HG03469 (cell line): Measurements from ENCODE around the gene ZNF292.
"Not testable (repeated sequence)": the region's sequence is repeated elsewhere in the genome, so short reads cannot be mapped to it uniquely, and the experiment has no call there.

Experiments
- ATAC-seq: cut with Tn5 transposase; IDR thresholded peaks from one replicate; pipeline ENCODE4 v1.9.1; 2021; ENCODE audit warnings: mild to moderate bottlenecking, moderate library complexity, moderate number of reproducible peaks; ENCODE audit not compliant: unreplicated experiment

Gene ZNF292

GRCh38 chr6:87209812-87210211 is 54.4 kb downstream of the ZNF292 start:
- no peak for ATAC-seq

DNA sequence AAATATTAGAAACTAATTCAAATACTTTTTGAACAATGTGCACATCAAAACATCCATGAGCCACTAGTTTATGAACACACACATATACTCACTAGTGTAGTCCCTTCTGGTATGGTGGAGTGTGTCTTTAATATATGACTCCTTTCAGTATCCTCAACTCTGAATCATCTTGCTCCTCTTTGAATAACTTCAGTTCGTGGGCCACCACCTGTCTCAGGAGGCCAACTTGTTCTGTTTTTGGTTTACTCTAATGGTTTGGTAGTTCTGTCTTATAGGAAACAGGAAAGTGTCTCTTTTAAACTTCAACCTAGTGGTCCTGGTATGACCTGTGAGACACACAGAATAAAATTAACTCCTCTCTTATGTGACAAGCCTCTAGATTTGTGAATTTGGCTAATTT is 55.6 kb downstream of the ZNF292 start:
- ATAC-seq, result peak; percentile 95

- ATAC-seq, result no peak
Observed at GRCh38 chr6:87212596-87212995, 57.2 kb downstream of the ZNF292 start.

DNA sequence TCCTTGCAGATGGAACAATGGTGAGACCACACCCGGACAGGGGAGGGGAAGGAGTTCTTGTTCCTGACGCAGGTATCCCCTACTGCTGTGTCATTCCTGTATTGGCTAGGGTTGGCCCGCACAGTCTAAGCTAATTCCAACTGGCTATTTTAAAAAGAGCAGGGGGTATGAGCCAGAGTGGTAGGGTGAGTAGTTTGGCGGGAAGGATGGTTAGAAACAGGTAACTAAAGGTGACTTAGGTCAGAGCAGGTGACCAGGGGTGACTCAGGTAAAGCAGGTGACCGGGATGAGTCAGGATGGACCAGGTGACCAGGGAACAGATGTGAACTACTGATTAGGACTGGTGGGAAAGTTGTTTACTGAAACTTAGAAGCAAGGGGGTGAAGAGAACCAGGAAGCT is 58.0 kb downstream of the ZNF292 start:
- no peak for ATAC-seq

GRCh38 chr6:87214831-87215230 is 59.5 kb downstream of the ZNF292 start:
- no peak for ATAC-seq

DNA sequence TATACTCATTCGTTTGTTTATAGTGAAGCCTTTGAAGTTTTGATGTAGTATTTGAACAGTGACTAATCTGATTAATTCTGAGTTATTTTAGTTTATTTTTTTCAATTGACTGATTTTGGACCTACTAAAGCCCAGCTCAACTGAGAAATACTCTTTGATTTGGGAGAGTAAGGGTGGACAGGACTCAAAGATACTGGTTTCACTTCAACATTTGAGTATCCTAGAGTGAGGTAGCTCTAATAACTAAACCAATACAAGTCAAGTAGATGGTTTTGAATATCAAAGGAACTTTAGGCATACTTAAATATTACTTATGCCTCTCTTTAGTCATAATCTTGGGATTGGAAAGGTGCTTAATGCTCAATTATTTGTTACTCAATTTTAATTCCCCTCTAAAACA is 65.6 kb downstream of the ZNF292 start:
- no peak for ATAC-seq

- no peak for ATAC-seq
Observed at GRCh38 chr6:87222676-87223075, 67.3 kb downstream of the ZNF292 start.

- no peak for ATAC-seq
Observed at GRCh38 chr6:87224971-87225370, 69.6 kb downstream of the ZNF292 start.

- ATAC-seq, result no peak
Observed at GRCh38 chr6:87225511-87225910, 70.1 kb downstream of the ZNF292 start.

- no peak for ATAC-seq
Observed at GRCh38 chr6:87225937-87226336, 70.6 kb downstream of the ZNF292 start.

GRCh38 chr6:87230801-87231200 is 75.4 kb downstream of the ZNF292 start:
- ATAC-seq, result no peak

GRCh38 chr6:87237804-87238203 is 82.4 kb downstream of the ZNF292 start:
- no peak for ATAC-seq

DNA sequence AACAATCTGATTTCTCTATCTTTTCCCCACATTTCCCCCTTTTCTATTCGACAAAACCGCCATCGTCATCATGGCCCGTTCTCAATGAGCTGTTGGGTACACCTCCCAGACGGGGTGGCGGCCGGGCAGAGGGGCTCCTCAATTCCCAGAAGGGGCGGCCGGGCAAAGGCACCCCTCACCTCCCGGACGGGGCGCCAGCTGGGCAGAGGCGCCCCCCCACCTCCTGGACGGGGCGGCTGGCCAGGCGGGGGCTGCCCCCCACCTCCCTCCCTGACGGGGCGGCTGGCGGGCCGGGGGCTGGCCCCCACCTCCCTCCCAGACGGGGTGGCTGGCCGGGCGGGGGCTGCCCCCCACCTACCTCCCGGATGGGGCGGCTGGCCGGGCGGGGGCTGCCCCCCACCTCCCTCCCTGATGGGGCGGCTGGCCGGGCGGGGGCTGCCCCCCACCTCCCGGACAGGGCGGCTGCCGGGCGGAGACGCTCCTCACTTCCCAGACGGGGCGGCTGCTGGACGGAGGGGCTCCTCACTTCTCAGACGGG is 83.8 kb downstream of the ZNF292 start:
- not testable (repeated sequence) for ATAC-seq

DNA sequence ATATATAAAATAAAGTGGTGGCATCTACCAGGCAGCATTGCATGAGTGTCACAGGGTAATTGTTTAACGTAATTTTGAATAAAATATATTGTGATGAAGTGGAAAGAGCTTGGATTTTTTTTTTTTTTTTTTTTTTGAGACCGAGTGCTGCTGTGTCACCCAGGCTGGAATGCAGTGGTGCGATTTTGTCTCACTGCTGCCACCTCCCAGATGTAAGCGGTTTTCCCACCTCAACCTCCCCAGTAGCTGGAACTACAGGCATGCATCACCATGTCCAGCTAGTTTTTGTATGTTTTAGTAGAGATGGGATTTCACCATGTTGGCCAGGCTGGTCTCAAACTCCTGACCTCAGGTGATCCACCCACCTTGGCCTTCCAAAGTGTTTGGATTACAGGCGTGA is 85.9 kb downstream of the ZNF292 start:
- ATAC-seq, result no peak

- ATAC-seq, result no peak
Observed at GRCh38 chr6:87242311-87242710, 86.9 kb downstream of the ZNF292 start.

DNA sequence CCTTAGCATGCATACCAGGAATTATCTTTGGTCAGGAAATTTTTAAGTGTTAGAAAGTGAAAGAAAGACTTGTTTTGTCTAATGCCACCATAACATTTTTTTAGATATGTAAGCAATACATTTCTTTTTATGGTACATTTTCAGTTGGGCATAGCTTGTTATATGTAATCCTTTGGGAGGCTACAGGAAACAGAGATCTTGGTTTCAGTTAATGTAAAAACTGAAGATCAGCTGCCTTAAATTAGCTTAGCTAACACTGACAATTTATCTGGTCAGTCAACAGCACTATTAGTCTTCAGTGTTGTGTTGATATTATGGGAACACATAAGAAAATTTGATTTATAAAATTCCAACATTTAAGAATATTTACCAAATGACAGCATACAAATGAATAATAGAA is 88.4 kb downstream of the ZNF292 start:
- no peak for ATAC-seq

GRCh38 chr6:87244380-87244779 is 89.0 kb downstream of the ZNF292 start:
- ATAC-seq, result no peak

DNA sequence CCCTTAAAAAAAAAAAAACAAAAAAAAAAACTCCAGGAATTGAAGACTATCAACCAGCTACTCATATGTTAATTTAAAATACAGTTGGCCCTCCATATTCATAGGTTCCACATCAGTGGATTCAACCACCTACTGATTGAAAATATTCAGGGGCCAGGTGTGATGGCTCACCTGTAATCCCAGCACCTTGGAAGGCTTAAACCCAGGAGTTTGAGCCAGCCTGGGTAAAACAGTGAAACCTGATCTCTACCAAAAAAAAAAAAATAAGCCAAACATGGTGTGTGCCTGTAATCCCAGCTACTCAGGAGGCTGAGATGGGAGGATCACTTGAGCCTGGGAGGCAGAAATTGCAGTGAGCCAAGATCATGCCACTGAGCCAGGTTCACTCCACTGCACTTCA is 94.7 kb downstream of the ZNF292 start:
- ATAC-seq, result no peak

GRCh38 chr6:87251225-87251624 is 95.9 kb downstream of the ZNF292 start:
- ATAC-seq, result no peak

DNA sequence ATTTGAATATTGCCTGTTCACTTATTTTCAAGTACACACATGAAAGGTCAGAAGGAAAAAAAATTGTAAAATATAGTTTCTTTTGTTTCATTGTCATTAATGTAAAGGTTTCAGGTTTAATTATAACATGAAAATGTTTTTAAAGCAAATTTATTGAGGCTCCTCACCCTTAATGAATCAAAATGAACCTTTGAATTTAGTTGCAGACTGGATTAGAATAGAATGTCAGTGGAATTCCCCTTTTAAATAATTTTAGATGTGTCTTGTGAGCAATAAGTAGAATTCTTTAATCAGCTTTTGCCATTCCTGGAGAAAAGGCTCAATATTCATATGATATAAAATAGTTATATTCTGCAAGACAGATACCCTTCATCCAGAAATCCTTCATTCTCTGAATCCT is 96.4 kb downstream of the ZNF292 start:
- ATAC-seq, result no peak

DNA sequence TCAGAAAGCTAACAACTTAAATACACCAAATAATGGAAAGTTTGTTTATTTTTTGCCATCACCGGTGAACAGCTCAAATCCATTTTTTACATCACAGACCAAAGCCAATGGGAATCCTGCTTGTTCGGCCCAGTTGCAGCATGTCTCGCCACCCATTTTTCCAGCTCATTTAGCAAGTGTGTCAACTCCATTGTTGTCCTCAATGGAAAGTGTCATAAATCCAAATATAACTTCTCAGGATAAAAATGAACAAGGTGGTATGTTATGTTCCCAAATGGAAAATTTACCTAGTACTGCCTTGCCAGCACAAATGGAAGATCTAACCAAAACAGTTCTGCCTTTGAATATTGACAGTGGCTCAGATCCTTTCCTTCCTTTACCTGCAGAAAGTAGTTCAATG is 101.7 kb downstream of the ZNF292 start:
- no peak for ATAC-seq

- no peak for ATAC-seq
Observed at GRCh38 chr6:87257565-87257964, 102.2 kb downstream of the ZNF292 start.

GRCh38 chr6:87257975-87258374 is 102.6 kb downstream of the ZNF292 start:
- no peak for ATAC-seq

GRCh38 chr6:87259791-87260190 is 104.4 kb downstream of the ZNF292 start:
- ATAC-seq, result no peak
